B cell (primary cell): ENCODE results near the gene ZNF253. TPM values are rescaled to one million over a fixed set of nuclear protein-coding genes. Genes with fewer than 3 reads are reported as not detected.

Experiments
- ATAC-seq: fragments of 200-7000 bp; cut with Tn5 transposase; one replicate; pipeline ENCODE4 v1.10.0; 2021; ENCODE audit warnings: low read depth, mild to moderate bottlenecking, moderate number of reproducible peaks, moderate library complexity
- CTCF ChIA-PET: fragments of 350-600 bp; sonication (Branson Sonifier 250); formaldehyde crosslinking; loops from one replicate; lab custom pipeline; 2021; ENCODE audit warnings: antibody characterized with exemption, inconsistent platforms; lab: Charles Lee
- POLR2A ChIA-PET: fragments of 350-600 bp; sonication (Branson Sonifier 250); formaldehyde crosslinking; loops from one replicate; lab custom pipeline; 2021; ENCODE audit warnings: antibody characterized with exemption; lab: Charles Lee
- DNase-seq: peaks from one replicate; pipeline ENCODE4 v3.0.0; 2013
- H2AFZ ChIP-seq: 2 replicates; pipeline ENCODE4 v1.6.1; 2012; ENCODE audit warnings: mild to moderate bottlenecking, low read depth, low read length; ENCODE audit not compliant: insufficient read depth, poor library complexity, severe bottlenecking
- H3K27ac ChIP-seq, 2 donors: 1 replicate in 1 of 2; 2 replicates in 1 of 2; pipeline ENCODE4 v1.5.1; 2012 to 2013; ENCODE audit warnings: low read length in 2 of 2, mild to moderate bottlenecking in 2 of 2, moderate library complexity in 1 of 2
- H3K27me3 ChIP-seq, 4 experiments: fragments of 200-600 bp in 1 of 4; sonication (generic) in 1 of 4; replicated peaks in 1 of 4; 1 replicate in 2 of 4; 2 replicates in 2 of 4; pipeline versions ENCODE4 v1.6.1 to v1.7.0; 2013 to 2016; ENCODE audit warnings: low read length in 3 of 4, mild to moderate bottlenecking in 2 of 4, mixed read lengths in 1 of 4, moderate library complexity in 1 of 4; ENCODE audit not compliant: insufficient read depth in 4 of 4, control insufficient read depth in 3 of 4; ENCODE audit errors: control extremely low read depth in 1 of 4
- H3K36me3 ChIP-seq, 2 experiments: replicated peaks in 1 of 2; 1 replicate in 1 of 2; 2 replicates in 1 of 2; pipeline versions ENCODE4 v1.6.1 to v1.7.1; 2013; ENCODE audit warnings: low read length in 1 of 2; ENCODE audit not compliant: insufficient read depth in 2 of 2, control insufficient read depth in 1 of 2; ENCODE audit errors: control extremely low read depth in 1 of 2, extremely low read depth in 1 of 2
- H3K4me1 ChIP-seq, 2 donors: fragments of 200-600 bp in 1 of 2; sonication (generic) in 1 of 2; 1 replicate in 1 of 2; 2 replicates in 1 of 2; pipeline versions ENCODE4 v1.5.1 to v1.6.1; 2013 to 2017; ENCODE audit warnings: low read length in 2 of 2; ENCODE audit not compliant: control insufficient read depth in 2 of 2, insufficient read depth in 2 of 2
- H3K4me2 ChIP-seq: replicated peaks from 2 replicates; pipeline ENCODE3; 2012; ENCODE audit warnings: mild to moderate bottlenecking, low read depth, low read length; ENCODE audit not compliant: poor library complexity, severe bottlenecking
- H3K4me3 ChIP-seq, 5 experiments: fragments of 200-600 bp in 1 of 5; sonication (generic) in 1 of 5; 1 replicate in 3 of 5; 2 replicates in 2 of 5; pipeline versions ENCODE4 v1.5.1 to v1.7.0; 2011 to 2016; ENCODE audit warnings: low read length in 4 of 5, mild to moderate bottlenecking in 4 of 5, low read depth in 2 of 5, control low read depth in 1 of 5, moderate library complexity in 1 of 5; ENCODE audit not compliant: insufficient read depth in 1 of 5; ENCODE audit errors: control extremely low read depth in 1 of 5, extremely low read depth in 1 of 5
- H3K79me2 ChIP-seq: fragments of 200-600 bp; sonication (generic); one replicate; pipeline ENCODE4 v1.6.0; 2016; ENCODE audit warnings: low read length; ENCODE audit not compliant: control insufficient read depth, insufficient read depth
- H3K9ac ChIP-seq: fragments of 200-600 bp; sonication (generic); 2 replicates; pipeline ENCODE4 v1.6.1; 2017; ENCODE audit warnings: mild to moderate bottlenecking, low read length, moderate library complexity
- H3K9me3 ChIP-seq, 3 donors: one replicate each; pipeline versions ENCODE4 v1.6.1 to v1.7.1; 2013; ENCODE audit warnings: low read length in 2 of 3; ENCODE audit not compliant: control insufficient read depth in 2 of 3, insufficient read depth in 1 of 3; ENCODE audit errors: control extremely low read depth in 1 of 3
- H4K20me1 ChIP-seq: 2 replicates; pipeline ENCODE4 v1.6.0; 2012; ENCODE audit warnings: mild to moderate bottlenecking, low read length; ENCODE audit not compliant: insufficient read depth, control insufficient read depth, poor library complexity, severe bottlenecking
- H3K27ac Mint-ChIP-seq: one replicate; pipeline ENCODE4 v1.8.0; 2021; ENCODE audit warnings: mixed read lengths
- H3K27me3 Mint-ChIP-seq: one replicate; pipeline ENCODE4 v1.8.0; 2021; ENCODE audit warnings: mixed read lengths
- H3K4me1 Mint-ChIP-seq: one replicate; pipeline ENCODE4 v1.8.0; 2021; ENCODE audit warnings: mixed read lengths
- H3K4me3 Mint-ChIP-seq: one replicate; pipeline ENCODE4 v1.8.0; 2021; ENCODE audit warnings: mixed read lengths
- H3K9me3 Mint-ChIP-seq: one replicate; pipeline ENCODE4 v1.8.0; 2022; ENCODE audit warnings: mixed read lengths; ENCODE audit not compliant: insufficient read depth
- EZH2 ChIP-seq: IDR thresholded peaks from 2 replicates; pipeline ENCODE4 v1.6.1; 2012; ENCODE audit warnings: borderline replicate concordance, low read depth, mild to moderate bottlenecking, moderate library complexity, low read length; ENCODE audit not compliant: insufficient read depth, poor library complexity, severe bottlenecking
- WGBS: methylation state at CpG from one replicate; pipeline ENCODE4 v1.1.5; 2013; ENCODE audit warnings: missing lambda C conversion rate; ENCODE audit not compliant: insufficient coverage; 5-methylcytosine and 5-hydroxymethylcytosine counted together
- intact Hi-C: fragments of 100-400 bp; cut with micrococcal nuclease; formaldehyde crosslinking; loops from one replicate; pipeline ENCODE4 v1.10.0; 2022
- polyA plus RNA-seq: library from polyadenylated mRNA; depleted of rRNA; stranded (reverse); fragments of >200 nt; gene quantifications from 2 replicates; pipeline ENCODE4 v1.2.3, GENCODE V29; 2012
- total RNA-seq, 2 donors: library from RNA; stranded (reverse); fragments of 120-200 nt in 1 of 2; gene quantifications; 1 replicate in 1 of 2; 2 replicates in 1 of 2; pipeline versions ENCODE4 v1.2.3 to v1.2.4, GENCODE V29; 2013 to 2022
- TF ChIP-seq, protein P1 (sequence below): fragments of 200-600 bp; IDR thresholded peaks from one replicate; pipeline ENCODE4 v1.8.0; 2022; ENCODE audit warnings: antibody characterized with exemption, mild to moderate bottlenecking

The ZNF253 gene
- total and polyA plus RNA-seq, 2 donors (not counting 1 experiment from before 2014, with no cell fraction given) = 5.5 to 28.6 TPM

DNA sequence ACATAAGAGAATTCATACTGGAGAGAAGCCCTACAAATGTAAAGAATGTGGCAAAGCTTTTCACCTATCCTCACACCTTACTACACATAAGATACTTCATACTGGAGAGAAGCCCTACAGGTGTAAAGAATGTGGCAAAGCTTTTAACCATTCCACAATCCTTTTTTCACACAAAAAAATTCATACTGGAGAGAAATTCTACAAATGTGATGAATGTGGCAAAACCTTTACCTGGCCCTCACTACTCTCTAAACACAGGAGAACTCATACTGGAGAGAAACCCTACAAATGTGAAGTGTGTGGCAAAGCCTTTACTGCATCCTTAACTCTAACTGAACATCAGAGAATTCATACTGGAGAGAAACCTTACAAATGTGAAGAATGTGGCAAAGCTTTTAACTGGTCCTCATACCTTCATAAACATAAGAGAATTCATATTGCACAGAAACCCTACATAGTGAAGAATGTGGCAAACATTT, 30.1 kb upstream of the ZNF253 start:
- TF ChIP-seq, protein P1, sequence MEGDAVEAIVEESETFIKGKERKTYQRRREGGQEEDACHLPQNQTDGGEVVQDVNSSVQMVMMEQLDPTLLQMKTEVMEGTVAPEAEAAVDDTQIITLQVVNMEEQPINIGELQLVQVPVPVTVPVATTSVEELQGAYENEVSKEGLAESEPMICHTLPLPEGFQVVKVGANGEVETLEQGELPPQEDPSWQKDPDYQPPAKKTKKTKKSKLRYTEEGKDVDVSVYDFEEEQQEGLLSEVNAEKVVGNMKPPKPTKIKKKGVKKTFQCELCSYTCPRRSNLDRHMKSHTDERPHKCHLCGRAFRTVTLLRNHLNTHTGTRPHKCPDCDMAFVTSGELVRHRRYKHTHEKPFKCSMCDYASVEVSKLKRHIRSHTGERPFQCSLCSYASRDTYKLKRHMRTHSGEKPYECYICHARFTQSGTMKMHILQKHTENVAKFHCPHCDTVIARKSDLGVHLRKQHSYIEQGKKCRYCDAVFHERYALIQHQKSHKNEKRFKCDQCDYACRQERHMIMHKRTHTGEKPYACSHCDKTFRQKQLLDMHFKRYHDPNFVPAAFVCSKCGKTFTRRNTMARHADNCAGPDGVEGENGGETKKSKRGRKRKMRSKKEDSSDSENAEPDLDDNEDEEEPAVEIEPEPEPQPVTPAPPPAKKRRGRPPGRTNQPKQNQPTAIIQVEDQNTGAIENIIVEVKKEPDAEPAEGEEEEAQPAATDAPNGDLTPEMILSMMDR = no peak
- TF ChIP-seq EZH2 = no peak
- peaks cover 20% of the 10 kb centered on the region for H3K9me3 Mint-ChIP-seq
- ATAC-seq = no peak
- no peaks in the 10 kb centered on the region for H3K27me3 Mint-ChIP-seq
- H3K27ac ChIP-seq = no peak overlapping the region
- H2AFZ ChIP-seq = no peak overlapping the region
- no peak overlapping the region for H3K9ac ChIP-seq
- ChIA-PET POLR2A (no interaction called here), CTCF (no interaction called here)
- H3K9me3 ChIP-seq = peaks cover 17 to 76% (median 47%) of the 10 kb centered on the region in 3 donors
- H3K4me3 Mint-ChIP-seq = no peak overlapping the region
- H3K27me3 ChIP-seq = no peaks in the 10 kb centered on the region
- no peaks in the 10 kb centered on the region for H4K20me1 ChIP-seq
- no peaks in the 10 kb centered on the region for H3K79me2 ChIP-seq
- no peak for DNase-seq
- no peak overlapping the region for H3K4me2 ChIP-seq
- H3K4me3 ChIP-seq = no peak overlapping the region
- H3K4me1 Mint-ChIP-seq = no peaks in the 10 kb centered on the region
- intact Hi-C loops = no loop called here
- no peaks in the 10 kb centered on the region for H3K36me3 ChIP-seq
- no peaks in the 10 kb centered on the region for H3K4me1 ChIP-seq
- H3K27ac Mint-ChIP-seq = no peak overlapping the region

GRCh38 chr19:19847781-19848180, 17.9 kb upstream of the ZNF253 start:
- no peaks in the 10 kb centered on the region for H3K27me3 Mint-ChIP-seq
- H3K9me3 Mint-ChIP-seq = peaks cover 1% of the 10 kb centered on the region
- Histone ChIP-seq H3K27me3 (no peaks in the 10 kb centered on the region), H3K4me2 (no peak overlapping the region), H3K9ac (no peak overlapping the region), H2AFZ (no peak overlapping the region), H3K79me2 (no peaks in the 10 kb centered on the region), H4K20me1 (no peaks in the 10 kb centered on the region), H3K27ac (no peak overlapping the region), H3K4me3 (no peak overlapping the region), H3K9me3 (peaks cover 2 to 39% (median 11%) of the 10 kb centered on the region in 3 donors), H3K36me3 (no peaks in the 10 kb centered on the region), H3K4me1 (peaks cover 6 to 20% of the 10 kb centered on the region in 2 donors)
- ATAC-seq (no peak), DNase-seq (no peak)
- WGBS = 98% methylated on average over 8 of the region's 12 CpGs
- peaks cover 18% of the 10 kb centered on the region for H3K4me1 Mint-ChIP-seq
- no peak for TF ChIP-seq EZH2
- TF ChIP-seq, protein P1 = no peak
- CTCF ChIA-PET = no interaction called here
- no peak overlapping the region for H3K27ac Mint-ChIP-seq
- POLR2A ChIA-PET = interaction anchor here (1.2 kb wide), 1 partner anchor 18 kb away, joined by 3 read pairs; the partner anchor contains the start of gene ZNF253
- intact Hi-C loops = no loop called here
- H3K4me3 Mint-ChIP-seq = no peak overlapping the region
